ENCODE measurements around the gene ACER3.
A peak's percentile ranks its signal among the peaks of the same experiment; 100 is the strongest.
"Not testable (repeated sequence)": the region's sequence is repeated elsewhere in the genome, so short reads cannot be mapped to it uniquely, and the experiment has no call there.

ACER3 gene

DNA sequence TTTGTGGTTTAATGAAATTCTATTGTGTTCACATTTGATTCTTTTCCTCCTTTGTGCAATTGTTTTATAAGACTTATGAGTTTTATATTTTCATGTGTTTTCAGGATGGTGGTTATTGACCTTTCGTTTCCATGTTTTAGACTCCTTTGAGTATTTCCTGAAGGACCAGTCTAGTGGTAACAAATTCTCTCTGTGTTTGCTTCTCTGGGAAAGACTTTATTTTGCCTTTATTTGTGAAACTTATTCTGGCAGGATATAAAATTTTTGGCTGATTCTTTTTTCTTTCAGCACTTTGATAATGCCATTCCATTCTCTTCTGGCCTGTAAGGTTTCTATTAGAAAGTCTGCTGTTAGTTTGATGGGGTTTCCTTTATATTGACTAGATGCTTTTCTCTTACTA, 83.5 kb downstream of the ACER3 start:
- no peak for DNase-seq

DNA sequence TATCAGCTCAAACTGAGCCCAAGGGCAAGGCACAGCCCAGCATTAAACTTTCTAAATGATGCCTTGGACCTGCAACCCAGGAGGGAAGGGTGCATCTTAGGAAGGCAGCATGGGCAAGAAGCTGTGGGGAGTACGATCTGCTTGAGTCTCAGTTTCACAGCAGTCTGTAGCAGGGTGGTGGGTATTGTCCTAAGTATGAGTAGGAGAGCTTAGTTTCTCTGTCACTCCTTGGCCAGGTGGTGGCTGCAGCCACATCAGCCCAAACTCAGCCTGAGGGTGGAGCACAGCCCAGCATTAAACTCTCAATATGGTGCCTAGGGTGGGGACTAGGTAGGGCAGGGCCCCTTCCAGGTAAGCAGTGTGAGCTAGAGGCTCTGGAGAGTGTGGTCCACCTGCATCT, 85.5 kb downstream of the ACER3 start:
- DNase-seq: no peak

- no peak for DNase-seq
Observed at GRCh38 chr11:76947190-76947589, 86.5 kb downstream of the ACER3 start.

DNA sequence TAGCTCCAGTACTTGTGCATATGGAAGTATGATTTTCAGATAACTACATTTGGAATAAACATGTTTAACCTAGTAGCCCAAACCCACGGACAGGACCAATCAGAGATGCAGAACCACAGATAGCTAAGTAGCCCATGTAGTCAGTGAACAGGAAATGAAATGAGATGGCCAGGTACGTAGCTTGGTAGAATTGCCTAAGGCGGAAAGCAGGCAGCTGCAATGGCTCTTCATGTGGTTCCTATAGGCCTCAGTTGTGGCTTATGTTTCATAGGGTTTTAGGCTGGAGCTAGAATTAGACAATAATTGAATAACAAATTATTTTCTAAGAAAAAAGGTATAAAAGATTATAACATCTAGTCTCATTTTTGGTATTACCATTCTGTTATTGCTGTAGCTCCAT, 87.1 kb downstream of the ACER3 start:
- DNase-seq: no peak

- no peak for DNase-seq
Observed at GRCh38 chr11:76955459-76956114, 94.9 kb downstream of the ACER3 start.

DNA sequence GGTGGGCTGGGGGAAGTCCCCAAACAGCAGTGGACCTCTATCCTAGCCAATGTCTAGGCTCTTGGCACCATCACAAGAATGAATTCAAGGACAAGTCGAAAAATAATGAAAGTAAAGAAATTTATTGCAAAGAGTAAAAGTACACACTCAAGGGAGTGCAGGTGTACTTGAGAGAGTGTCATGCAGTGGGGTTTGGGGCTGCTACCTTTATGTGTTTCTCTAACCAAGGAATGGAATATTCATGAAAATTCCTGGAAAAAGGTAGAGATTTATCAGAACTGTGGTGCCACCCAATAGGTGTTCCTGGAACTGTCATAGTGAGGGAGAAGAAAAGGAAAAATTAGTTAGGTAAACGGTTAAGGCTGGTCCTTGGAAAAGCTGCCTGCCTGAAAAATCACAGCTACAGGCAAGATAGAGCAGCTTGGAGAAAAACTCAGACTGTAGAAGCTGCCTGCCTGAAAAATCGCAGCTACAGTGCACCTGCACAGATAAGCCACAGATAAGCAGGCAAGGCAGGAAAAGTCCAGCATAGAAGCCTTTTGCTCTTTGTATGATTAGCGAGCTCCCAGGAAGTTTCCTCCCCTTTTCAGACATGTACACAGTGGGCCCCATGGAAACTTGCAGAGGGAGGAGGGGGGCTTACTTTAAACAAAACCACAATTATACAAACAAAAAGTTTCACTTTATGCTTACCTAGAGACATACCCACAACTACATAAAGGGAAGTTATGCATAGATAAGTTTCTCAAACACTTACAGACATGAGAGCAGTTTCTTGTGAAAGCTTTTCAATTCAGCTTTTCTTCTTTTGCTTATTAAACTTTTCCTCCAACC, 102.1 kb downstream of the ACER3 start:
- DNase-seq: no peak

DNA sequence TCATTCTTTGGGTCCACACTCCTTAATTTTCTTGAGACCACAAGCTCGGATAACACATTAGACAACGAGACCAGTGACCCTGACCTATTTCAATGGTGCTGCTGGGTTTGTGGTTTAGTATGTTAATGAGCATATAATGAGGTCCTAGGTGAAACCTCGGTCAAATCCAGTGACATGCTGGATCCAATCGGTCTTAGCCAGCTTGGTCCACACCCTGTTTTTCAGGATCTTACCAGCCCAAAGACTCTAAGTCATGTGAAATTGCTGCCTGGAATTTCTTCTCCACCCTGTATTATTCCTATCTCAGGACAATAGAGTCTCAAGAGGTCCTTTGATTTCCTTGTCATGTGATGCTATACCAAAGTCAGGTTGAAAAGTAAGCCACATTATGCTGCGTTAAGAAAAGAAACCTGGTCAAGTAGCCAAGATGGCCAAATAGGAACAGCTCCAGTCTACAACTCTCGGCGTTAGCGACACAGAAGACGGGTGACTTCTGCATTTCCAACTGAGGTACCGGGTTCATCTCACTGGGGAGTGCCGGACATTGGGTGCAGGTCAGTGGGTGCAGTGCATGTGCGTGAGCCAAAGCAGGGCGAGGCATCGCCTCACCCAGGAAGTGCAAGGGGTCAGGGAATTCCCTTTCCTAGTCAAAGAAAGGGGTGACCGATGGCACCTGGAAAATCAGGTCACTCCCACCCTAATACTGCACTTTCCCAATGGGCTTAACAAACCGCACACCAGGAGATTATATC, 102.9 kb downstream of the ACER3 start:
- not testable (repeated sequence) for DNase-seq

DNA sequence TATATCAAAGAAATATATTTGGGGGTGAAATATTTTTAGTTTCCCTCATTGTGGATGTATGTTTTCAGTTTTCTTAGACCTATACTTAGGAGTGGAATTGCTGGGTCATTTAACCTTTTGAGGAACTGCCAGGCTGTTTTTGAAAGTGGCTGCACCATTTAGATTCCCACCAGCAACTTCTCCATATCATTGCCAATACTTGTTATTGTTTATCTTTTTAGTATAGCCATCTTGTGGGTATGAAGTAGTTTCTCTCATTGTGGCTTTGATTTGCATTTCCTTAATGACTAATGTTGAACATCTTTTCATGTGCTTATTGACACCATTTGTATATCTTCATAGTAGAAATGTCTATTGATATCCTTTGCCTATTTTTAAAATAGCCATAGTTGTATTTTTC, 111.3 kb downstream of the ACER3 start:
- DNase-seq: no peak

GRCh38 chr11:76974179-76974891, 113.6 kb downstream of the ACER3 start:
- no peak for DNase-seq

DNA sequence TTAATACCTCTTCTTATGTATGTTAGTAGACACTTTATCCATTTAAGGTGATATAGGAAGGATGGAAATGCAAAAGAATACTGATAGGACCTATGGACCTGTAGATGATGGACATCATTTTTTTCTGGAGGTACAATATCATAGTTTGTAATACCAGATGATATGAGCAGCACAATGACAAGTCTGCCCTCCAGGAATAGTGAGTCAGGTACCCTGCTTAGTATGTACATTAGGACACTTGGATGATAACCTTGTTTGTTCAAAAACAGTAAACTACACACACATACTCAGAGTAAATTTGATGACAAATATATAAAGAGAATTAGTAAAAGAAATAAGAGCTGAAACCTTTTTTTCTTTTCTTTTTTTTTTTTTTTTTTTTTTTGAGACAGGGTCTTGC, 114.8 kb downstream of the ACER3 start:
- no peak for DNase-seq

- no peak for DNase-seq
Observed at GRCh38 chr11:76977791-76978190, 117.1 kb downstream of the ACER3 start.

GRCh38 chr11:76978239-76978638, 117.5 kb downstream of the ACER3 start:
- DNase-seq: no peak

DNA sequence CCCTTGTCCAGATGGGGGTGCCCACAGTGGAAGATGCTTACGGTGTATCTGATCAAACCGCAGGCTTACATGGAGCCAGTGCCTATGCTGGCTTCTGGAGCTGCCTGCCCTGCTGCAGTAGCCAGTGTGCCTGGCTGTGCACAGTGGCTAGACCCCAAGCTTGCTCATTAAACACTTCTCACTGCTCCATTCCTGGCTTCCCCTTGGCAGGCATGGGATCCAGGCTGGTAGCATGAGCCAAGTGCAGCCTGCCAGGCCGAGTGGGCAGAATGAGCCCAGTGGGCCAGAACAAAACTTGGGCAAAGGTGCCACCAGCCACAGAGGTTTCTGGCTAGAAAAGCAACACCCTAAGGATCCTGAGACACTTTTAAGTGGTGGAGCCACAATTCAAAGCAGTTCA, 118.1 kb downstream of the ACER3 start:
- no peak for DNase-seq

GRCh38 chr11:76980196-76980595, 119.5 kb downstream of the ACER3 start:
- no peak for DNase-seq

- peak in 1 of 3 experiments; percentile 28 for DNase-seq
Observed at GRCh38 chr11:76984743-76985142, 124.0 kb downstream of the ACER3 start.

DNA sequence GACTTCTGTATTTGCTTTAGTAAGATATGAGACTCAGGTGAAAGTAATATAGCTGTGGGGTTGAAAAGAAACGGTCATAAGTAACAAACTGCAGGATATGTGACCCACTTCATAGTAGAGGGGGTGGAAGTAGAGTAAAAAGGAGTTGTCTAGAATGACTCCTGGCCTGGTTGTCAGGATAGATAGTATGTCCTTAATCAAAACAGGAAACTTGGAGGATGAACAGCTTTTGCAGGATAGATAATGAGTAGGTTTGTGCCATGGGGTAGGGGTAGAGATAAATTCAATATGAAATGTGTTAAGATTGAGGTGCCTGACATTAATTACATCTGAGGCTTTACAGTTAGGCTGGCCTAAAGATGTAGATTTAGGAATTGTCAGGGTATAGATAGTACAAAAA, 126.5 kb downstream of the ACER3 start:
- DNase-seq: no peak

DNA sequence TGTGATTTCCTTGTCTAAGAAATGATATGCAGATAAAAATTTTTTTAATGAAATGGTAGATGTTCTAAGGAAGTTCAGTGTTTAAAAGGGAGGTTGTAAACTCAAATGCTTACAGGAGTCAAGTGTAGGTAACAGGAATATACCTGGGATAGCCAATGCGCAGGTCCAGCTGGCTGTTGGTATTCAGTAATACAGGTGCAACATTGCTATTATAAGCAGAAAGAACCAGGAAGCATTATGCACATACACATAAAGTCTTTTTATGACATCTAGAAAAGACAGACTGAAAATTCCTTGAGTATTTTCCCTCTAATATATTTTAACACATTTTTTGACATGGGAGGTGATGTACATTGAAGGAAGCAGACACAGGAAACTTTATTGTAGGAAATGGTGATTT, 129.9 kb downstream of the ACER3 start:
- DNase-seq: no peak

GRCh38 chr11:76995081-76995576, 134.4 kb downstream of the ACER3 start:
- no peak for DNase-seq

GRCh38 chr11:76997512-76997911, 136.8 kb downstream of the ACER3 start:
- no peak for DNase-seq

DNA sequence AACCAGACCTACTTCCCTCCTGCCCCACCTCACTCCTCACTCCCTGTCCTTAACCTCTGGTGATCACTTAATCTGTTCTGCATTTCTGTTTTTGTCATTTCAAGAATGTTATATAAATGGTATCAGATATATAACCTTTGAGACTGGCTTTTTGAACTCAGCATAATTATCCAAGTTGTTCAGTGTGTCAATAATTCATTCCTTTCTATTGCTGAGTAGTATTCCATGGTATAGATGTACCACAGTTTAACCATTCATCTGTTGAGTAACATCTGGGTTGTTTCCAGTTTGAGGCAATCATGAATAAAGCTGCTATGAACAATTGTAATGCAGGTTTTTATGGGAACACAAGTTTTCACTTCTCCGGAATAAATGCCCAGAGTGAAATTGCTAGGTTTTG, 138.9 kb downstream of the ACER3 start:
- DNase-seq: no peak

GRCh38 chr11:77001613-77002012, 140.9 kb downstream of the ACER3 start:
- DNase-seq: no peak

DNA sequence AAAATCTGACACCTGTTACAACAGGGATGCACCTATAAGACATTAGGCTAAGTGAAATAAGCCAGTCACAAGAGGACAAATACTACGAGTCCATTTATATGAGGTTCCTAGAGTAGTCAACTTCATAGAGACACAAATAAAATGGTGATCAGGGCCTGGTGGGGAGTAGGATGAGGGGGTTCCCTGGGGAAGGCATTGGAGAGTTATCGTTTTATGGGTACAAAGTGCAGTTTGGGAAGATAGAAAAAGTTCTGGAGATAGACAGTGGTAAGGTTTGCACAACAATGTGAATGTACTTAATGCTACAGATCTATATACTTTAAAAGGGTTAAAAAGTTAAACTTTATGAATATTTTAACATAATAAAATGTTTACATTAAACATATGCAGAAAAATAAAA, 142.1 kb downstream of the ACER3 start:
- DNase-seq: no peak

- no peak for DNase-seq
Observed at GRCh38 chr11:77003963-77004362, 143.2 kb downstream of the ACER3 start.

Measured in NCI-H1417 (cell line).